NOMO-1 treated with dmso at 0.1 percent for 144 hours (cell line): ENCODE measurements around the gene CD34.
A peak's percentile ranks its signal among the peaks of the same experiment; 100 is the strongest.
"Not testable (repeated sequence)": the region's sequence is repeated elsewhere in the genome, so short reads cannot be mapped to it uniquely, and the experiment has no call there.

ENCODE experiments used
- DNase-seq: peaks from one replicate; lab custom pipeline; 2025; ENCODE audit not compliant: unreplicated experiment; lab: John Stamatoyannopoulos, UW

CD34 gene

GRCh38 chr1:207877914-207878313, 33.0 kb downstream of the CD34 start:
- not testable (repeated sequence) for DNase-seq

DNA sequence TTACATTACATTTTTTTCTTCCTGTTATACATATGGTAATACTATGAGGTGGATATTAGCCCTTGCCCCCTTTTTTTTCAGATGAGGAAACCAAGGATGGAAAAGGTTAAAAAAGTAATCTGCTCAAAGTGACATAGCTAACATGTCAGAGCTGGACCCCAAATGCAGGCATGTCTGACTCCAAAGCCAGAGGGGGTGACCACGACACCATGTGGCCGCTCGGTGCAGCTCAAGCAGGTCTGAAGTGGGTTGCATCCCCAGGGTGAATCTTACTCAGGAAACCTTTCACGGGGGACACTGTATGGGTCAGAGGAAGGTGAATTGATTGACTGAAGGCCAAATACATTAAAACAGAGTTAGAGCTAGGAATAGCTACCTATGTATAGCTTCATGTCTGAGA, 34.8 kb downstream of the CD34 start:
- DNase-seq, result no peak

GRCh38 chr1:207875532-207875931, 35.4 kb downstream of the CD34 start:
- DNase-seq, result no peak

DNA sequence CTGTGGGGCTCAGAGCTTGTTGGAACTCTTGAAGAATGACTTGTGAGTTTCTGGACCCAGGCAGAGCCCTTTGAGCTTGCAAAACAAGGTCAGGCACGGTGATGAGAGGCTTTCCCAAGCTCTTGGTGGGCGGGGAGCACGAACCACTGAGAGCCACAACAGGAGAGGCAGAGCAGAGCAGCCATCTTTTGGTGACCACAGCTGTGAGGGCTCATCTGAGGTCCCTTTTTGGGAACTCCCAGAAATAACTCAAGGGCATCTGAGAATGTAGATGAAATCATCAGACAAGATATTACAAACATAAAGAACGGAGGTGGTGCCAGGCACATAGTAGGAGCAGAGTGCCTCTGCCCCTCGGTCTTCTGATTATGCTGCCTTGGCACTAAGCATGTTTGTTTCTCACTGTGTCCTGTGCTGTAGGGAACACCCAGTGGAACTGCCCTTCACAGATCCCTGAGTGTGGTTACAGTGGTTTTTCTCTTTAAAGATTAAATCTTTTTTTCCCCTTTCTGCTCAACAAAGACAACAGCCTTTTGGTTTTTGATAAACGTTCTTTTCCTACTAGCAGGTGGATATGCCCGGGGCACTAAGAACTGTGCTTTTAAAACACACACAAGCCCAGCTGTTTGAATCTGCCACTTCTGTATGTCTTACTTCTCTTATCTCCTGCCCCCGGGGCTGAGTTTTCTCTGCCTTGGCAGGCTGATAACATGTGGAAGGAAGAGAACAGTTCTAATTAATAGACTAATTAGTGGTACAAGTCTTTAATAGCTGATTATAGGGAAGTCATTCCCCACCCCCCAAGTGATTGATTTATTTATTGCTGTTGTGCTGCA, 37.7 kb downstream of the CD34 start:
- DNase-seq, result peak; percentile 29

GRCh38 chr1:207872621-207873020, 38.3 kb downstream of the CD34 start:
- DNase-seq, result no peak

GRCh38 chr1:207871117-207871649, 39.7 kb downstream of the CD34 start:
- no peak for DNase-seq

- no peak for DNase-seq
Measured at GRCh38 chr1:207870306-207871031, 40.5 kb downstream of the CD34 start.

- DNase-seq, result no peak
Measured at GRCh38 chr1:207869859-207870258, 41.1 kb downstream of the CD34 start.

GRCh38 chr1:207868774-207869721, 41.9 kb downstream of the CD34 start:
- no peak for DNase-seq

DNA sequence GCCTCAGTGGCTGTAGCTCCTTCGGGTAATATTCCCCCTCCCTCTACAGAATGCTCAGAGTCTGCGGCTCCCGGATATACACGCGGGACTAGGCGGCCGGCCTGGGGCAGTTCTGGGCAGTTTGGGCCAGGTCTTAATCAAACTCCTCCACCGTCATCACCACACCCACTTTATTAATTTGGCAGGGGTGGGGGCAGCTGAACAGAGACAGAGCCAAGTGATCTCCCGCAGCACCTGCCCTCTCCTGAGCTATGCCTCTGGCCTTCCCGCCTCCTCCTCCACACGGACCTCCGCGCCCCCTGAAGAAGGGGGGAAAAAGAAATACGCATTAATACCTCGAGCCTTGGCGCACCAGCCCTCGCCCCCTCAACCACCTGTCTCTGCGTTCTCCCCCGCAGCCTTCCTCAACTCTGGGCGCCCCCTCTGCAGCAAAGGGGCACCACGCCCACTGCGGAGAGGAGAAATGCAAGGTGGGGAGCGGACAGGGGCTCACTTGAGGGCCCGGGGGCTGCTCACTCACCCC, 42.6 kb downstream of the CD34 start:
- peak; percentile 15 for DNase-seq

DNA sequence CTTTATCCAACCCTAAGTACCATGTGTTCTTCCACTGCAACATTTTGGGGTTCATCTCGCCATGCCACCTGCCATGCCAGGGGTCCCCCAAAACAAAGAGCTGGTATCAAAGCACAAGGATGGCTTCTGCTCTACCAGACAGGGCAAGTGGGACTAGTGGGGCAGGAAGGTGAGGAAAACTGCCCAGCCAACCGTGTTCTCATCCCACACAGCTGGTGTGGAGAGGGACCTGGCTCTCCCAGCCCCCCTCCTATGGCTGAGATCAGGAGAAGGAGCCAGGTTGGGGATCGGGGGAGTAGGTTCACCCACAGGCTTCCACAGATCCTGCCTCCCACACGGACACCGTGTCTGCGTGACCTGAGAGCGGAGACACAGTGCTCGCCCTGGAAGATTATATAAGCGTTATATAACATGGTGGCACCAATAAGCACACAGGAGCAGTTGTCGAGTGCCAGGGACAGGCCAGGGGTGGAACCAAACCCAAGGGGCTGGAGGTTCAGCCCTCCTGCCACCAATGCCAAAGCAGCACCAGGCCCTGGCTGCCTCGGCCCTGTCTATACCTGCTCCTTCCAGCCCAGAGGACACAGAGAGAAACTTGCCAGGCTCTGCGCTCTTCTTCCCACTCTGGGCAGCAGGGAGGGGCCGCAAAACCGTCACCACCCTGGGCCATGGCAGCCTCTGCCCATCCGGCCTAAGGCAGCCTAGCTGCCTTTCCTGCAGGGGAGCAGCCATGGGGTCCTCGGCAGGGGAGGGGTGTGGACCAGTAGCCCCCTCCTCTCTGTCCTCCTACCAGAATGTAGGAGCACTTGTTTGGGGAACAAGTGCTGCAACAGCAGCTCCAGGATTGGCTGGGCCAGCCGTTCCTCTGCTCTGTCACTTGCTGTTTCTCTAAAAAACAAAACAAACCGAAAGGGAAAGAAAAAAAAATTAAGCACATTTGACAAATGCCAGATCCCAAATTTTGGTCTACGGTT, 43.5 kb downstream of the CD34 start:
- no peak for DNase-seq

GRCh38 chr1:207866471-207867135, 44.3 kb downstream of the CD34 start:
- no peak for DNase-seq

DNA sequence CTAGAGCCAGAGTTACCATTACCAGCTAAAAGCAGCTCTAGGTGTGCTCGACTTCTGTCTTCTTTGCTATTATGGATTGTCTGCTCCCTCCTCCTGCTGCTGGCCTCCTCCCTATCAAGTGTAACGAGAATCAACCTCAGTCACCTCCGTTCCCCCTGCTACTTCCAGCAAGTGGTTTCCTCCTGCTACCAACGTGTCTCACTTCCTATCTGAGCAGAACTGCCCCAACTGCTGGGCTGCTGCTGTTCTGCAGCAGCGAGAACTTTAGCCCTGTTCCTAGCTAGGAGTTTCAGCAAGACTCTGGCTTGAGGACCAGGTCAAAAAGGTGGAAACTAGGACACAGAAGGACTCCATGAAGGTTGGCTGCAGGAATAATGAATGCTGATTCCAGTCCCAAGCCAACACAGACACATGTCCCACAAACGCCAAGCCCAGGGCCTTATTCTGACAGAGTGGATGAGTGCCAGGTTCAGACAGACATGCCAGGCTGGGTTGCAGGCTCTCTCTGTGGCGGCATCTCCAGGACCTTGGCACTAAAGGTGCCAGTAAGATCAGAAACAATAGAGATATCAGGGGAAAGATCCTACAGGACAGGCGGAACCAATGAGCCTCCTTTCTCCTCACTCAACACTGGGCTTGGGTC, 46.9 kb downstream of the CD34 start:
- DNase-seq, result peak; percentile 65

DNA sequence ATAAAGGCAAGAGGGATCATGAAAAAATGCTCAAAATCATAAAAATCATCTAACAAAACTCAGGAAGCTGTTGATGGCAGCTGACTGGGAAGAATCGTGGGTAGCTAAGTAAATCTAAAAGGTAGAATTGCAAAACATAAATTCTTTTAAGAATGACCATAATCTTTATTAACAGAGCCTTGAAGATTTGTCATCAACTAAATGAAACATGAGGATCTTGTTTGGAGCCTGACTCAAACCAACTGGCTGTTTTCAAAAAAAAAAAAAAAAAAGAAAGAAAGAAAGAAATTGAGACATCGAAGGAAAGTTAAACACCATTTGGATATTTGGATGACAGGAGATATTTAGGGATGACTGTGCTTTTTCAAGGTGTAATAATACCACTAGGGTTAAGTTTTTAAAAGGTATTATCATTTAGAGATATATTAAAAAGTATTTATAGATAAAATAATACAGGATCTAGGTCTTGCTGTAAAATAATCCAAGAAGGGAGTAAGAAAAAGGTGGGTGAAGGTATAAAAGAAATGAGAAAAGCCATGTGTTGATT, 48.6 kb downstream of the CD34 start:
- no peak for DNase-seq

DNA sequence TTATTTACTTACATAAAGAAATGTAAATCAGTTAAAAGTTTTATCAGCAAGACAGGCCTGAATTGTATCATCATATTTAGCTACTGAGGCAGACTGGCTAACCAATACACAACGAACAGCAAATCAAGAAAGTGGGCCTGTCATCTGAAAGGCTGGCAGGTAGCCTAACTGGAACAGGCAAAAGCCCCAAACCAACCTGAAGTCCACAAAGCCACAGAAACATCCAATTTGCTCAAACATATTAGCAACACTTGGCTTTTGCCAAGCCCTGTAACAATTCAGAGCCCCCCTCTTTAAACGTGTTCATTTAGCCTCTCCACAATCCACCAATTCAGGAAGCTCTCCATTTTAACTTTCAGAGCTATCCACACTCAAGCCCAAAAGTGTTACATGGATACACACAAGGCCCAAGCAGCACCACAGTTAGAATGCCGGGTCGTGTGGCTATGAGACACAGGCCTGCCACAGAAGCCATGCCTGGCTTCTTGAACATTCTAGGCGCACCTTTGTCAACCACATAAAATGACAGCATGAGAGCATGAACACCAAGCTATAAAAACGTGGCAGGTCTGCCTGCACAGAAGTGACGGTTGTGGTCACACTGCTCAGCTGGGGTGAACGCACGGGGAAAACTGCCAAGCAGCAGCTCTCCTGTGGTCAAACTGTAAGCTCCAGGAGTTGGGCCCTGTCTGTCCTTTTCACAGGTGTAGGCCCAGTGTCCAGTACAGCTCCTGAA, 49.3 kb downstream of the CD34 start:
- DNase-seq, result no peak

DNA sequence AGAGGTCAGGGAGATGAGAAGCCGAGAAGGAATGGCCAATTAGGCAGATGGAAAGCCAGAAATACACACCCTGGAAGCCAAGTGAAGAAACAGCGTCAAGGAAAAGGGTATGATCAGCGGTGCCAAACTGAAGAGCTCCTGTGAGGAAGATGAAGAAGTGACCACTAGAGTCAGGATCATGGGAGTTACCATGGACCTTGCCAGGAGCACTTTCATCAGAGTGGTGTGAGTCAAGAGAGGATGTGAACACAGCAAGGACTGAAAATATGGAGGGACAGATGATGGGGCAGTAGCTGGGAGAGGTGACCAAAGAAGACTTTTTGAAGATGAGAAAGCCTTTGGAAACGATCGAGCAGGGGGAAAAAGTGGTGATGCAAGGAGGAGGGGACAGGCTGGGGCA, 50.4 kb downstream of the CD34 start:
- DNase-seq, result no peak

DNA sequence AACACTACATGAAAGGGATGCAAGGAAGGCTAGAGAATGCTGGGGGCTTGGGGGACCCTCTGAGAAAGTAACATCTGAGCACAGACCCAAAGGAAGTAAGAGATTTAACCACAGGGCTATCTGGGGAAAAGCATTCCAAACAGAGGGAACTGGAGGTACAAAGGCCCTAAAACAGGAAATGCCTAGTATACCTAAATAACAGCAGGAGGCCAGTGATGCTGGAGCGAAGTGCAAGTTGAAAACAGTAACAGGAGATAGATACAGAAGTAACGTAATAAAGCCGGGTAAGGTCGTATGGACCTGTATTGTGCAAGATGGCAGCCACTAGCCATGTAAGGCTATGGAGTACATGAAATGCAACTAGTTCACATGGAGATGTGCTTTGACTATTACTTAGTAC, 52.1 kb downstream of the CD34 start:
- DNase-seq, result no peak

DNA sequence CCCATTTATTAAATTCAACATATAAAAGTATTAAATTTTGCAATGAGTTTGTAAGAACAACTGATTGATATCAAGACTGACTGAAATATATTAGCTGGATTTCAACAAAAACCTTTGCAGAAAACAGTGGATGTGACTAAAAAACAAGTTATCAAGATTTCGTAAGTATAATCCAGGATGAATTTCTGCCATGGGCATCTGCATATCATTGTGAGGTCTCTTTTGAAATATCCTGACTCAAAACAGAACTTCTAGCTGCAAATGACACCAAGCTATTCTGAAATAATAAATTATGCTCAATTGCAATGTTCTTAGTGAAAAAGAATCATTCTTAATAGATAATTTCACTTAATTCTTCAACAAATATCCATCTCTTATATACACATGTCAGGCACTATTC, 52.6 kb downstream of the CD34 start:
- no peak for DNase-seq
